K562 (cell line): Measurements from ENCODE around the gene DGAT2L6.

ENCODE experiments used
- LARP7 ChIP-seq: fragments of 450-650 bp; IDR thresholded peaks from 2 replicates; pipeline ENCODE4 v1.6.1; 2016
- PPARD ChIP-seq: fragments of 250-450 bp; sonication (Bioruptor Pico); IDR thresholded peaks from 2 replicates; pipeline ENCODE4 v1.8.0; 2022; ENCODE audit warnings: inconsistent platforms, mild to moderate bottlenecking, moderate library complexity
- REST ChIP-seq, 2 experiments: fragments of 450-650 bp; formaldehyde crosslinking in 1 of 2; IDR thresholded peaks; 2 replicates each; pipeline versions ENCODE4 v1.4.0 to v1.6.1; 2014 to 2020; ENCODE audit warnings: mild to moderate bottlenecking in 2 of 2, borderline replicate concordance in 1 of 2, low read depth in 1 of 2

- TF ChIP-seq REST (IDR thresholded peaks at IDR 0.05; ENCODE audit: borderline replicate concordance), result no peak
- no peak for TF ChIP-seq REST (CRISPR knock-in tag; IDR thresholded peaks at IDR 0.05; ENCODE audit: low read depth)
- no peak for TF ChIP-seq PPARD (CRISPR knock-in tag)
- TF ChIP-seq LARP7, result no peak
Measured at GRCh38 chrX:70132224-70132623, 45.1 kb upstream of the DGAT2L6 start.
